GM18511 (cell line): ENCODE results near the gene SIGLEC10.

ENCODE experiments used
- ATAC-seq: cut with Tn5 transposase; IDR thresholded peaks from one replicate; pipeline ENCODE4 v1.9.1; 2021; ENCODE audit warnings: mild to moderate bottlenecking, moderate library complexity; ENCODE audit not compliant: unreplicated experiment

The SIGLEC10 gene

GRCh38 chr19:51396175-51396574 is 21.3 kb downstream of the SIGLEC10 start:
- ATAC-seq: no peak

GRCh38 chr19:51394050-51394836 is 23.2 kb downstream of the SIGLEC10 start:
- ATAC-seq: peak; percentile 87

GRCh38 chr19:51392701-51393100 is 24.7 kb downstream of the SIGLEC10 start:
- ATAC-seq: no peak

- ATAC-seq: no peak
Observed at GRCh38 chr19:51391073-51391611, 26.3 kb downstream of the SIGLEC10 start.

GRCh38 chr19:51389143-51389542 is 28.3 kb downstream of the SIGLEC10 start:
- no peak for ATAC-seq

GRCh38 chr19:51387924-51388389 is 29.5 kb downstream of the SIGLEC10 start, which contains the start of gene LIM2:
Gene LIM2 (minus strand): TSS chr19:51387974. CDS start chr19:51387443, 531 bp downstream.
- no peak for ATAC-seq

- no peak for ATAC-seq
Observed at GRCh38 chr19:51386882-51387520, 30.4 kb downstream of the SIGLEC10 start.

- no peak for ATAC-seq
Observed at GRCh38 chr19:51382004-51382403, 35.4 kb downstream of the SIGLEC10 start.

GRCh38 chr19:51380379-51380778 is 37.1 kb downstream of the SIGLEC10 start:
- ATAC-seq: no peak

GRCh38 chr19:51377422-51377821 is 40.0 kb downstream of the SIGLEC10 start:
- ATAC-seq: no peak

GRCh38 chr19:51375504-51376221 is 41.8 kb downstream of the SIGLEC10 start:
- ATAC-seq: no peak

GRCh38 chr19:51372649-51373504 is 44.6 kb downstream of the SIGLEC10 start, which contains the start of gene NKG7:
Gene NKG7 (minus strand): TSS chr19:51372654. CDS start chr19:51372535, 119 bp downstream.
- ATAC-seq: peak; percentile 60

GRCh38 chr19:51372021-51372648 is 45.3 kb downstream of the SIGLEC10 start:
- no peak for ATAC-seq

- no peak for ATAC-seq
Observed at GRCh38 chr19:51371186-51371690, 46.2 kb downstream of the SIGLEC10 start.

GRCh38 chr19:51370230-51370629 is 47.2 kb downstream of the SIGLEC10 start:
- no peak for ATAC-seq

GRCh38 chr19:51368366-51369282 is 48.8 kb downstream of the SIGLEC10 start, which contains the start of gene CLDND2:
Gene CLDND2 (minus strand): TSS chr19:51369003. CDS start chr19:51368577, 426 bp downstream.
- no peak for ATAC-seq

- ATAC-seq: peak; percentile 78
Observed at GRCh38 chr19:51367565-51368365, 49.7 kb downstream of the SIGLEC10 start.

- peak; percentile 20 for ATAC-seq
Observed at GRCh38 chr19:51367255-51367564, 50.2 kb downstream of the SIGLEC10 start.
